ENCODE measurements around the gene SLC2A6. TPM values are rescaled to one million over a fixed set of nuclear protein-coding genes. Genes with fewer than 3 reads are reported as not detected.
A peak's percentile ranks its signal among the peaks of the same experiment; 100 is the strongest.

Gene SLC2A6
- total and polyA plus RNA-seq, 2 of the 8 experiments (the other 6 are each of a cell fraction or from before 2014, with no cell fraction given): 16.6 to 17.8 TPM

DNA sequence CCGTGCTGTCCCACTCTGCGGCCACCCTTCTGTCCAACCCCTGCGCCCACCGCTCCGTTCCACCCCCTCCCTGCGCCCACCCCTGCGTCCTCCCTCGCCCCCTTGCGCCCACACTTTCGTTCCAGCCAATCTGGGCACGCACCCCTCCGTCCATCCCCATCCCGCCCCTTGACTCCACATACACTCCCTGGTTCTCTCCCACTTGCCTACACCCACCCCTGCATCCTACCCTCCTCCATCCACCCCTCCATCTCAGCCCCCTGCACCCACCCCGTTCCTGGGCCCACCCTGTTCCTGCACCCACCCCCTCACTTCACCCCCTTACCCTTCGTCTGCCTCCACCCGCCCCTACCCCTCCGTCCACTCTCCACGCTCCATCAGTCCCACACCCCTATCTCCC, 49.7 kb downstream of the SLC2A6 start:
- Histone ChIP-seq H3K18ac (ENCODE audit: extremely low read depth, low read length) (no peak overlapping the region), H3K27me3 (replicated peaks in 1 of 4; ENCODE audit: control insufficient read depth in 3 of 4, extremely low read depth in 1 of 4, insufficient read depth in 3 of 4, low read length in 3 of 4) (peaks cover 0 to 11% (median 4%) of the 10 kb centered on the region in 4 experiments; a peak in 5 of 7 replicates), H3K23ac (ENCODE audit: insufficient read length) (no peak overlapping the region), H3K4me3 (ENCODE audit: extremely low read depth in 1 of 4, insufficient read depth in 2 of 4, low read depth in 3 of 4, low read length in 4 of 4) (peak overlapping the region; percentile 39 to 65 (median 44); a peak in 5 of 8 replicates), H2AK5ac (ENCODE audit: low read depth, low read length) (no peak overlapping the region), H4K91ac (replicated peaks; ENCODE audit: insufficient read length, low read length) (peak overlapping the region; percentile 81), H2BK5ac (ENCODE audit: low read depth, low read length) (0 out of 2 replicates have a peak overlapping the region, but pooled peaks have one; percentile 35), H3K79me1 (ENCODE audit: low read depth, low read length) (no peaks in the 10 kb centered on the region), H2BK20ac (ENCODE audit: low read length) (no peak overlapping the region), H3K4me1 (replicated peaks in 1 of 4; ENCODE audit: control insufficient read depth in 3 of 4, insufficient read depth in 4 of 4, low read length in 3 of 4) (peaks cover 0 to 4% (median under 1%) of the 10 kb centered on the region in 4 experiments; a peak in 3 of 7 replicates), H3K9me3 (ENCODE audit: insufficient read depth in 2 of 2, low read depth in 1 of 2, low read length in 1 of 2) (no peaks in the 10 kb centered on the region), H4K8ac (ENCODE audit: extremely low read depth, insufficient read depth, low read length) (no peak overlapping the region; the same call in 1 of the 2 replicates), H4K5ac (ENCODE audit: insufficient read length, low read depth, low read length) (no peak overlapping the region), H3K36me3 (ENCODE audit: control insufficient read depth in 2 of 4, insufficient read depth in 4 of 4, low read length in 3 of 4) (no peaks in the 10 kb centered on the region), H4K20me1 (replicated peaks in 1 of 2; ENCODE audit: control insufficient read depth in 1 of 2, insufficient read depth in 2 of 2, low read length in 2 of 2) (no peaks in the 10 kb centered on the region), H3K27ac (ENCODE audit: low read depth, low read length) (no peak overlapping the region), H2BK12ac (ENCODE audit: low read depth, low read length) (no peak overlapping the region), H3K56ac (replicated peaks; ENCODE audit: insufficient read length, low read depth, low read length) (no peak overlapping the region), H2BK120ac (replicated peaks; ENCODE audit: low read depth, low read length) (no peak overlapping the region), H3K14ac (ENCODE audit: insufficient read length) (no peak overlapping the region), H3K4ac (replicated peaks; ENCODE audit: insufficient read length, low read depth, low read length) (no peak overlapping the region), H2BK15ac (ENCODE audit: low read length) (no peak overlapping the region), H3K23me2 (ENCODE audit: low read depth, low read length) (peaks cover 7% of the 10 kb centered on the region; the same call in 1 of the 2 replicates), H3K4me2 (ENCODE audit: insufficient read depth in 1 of 2, low read depth in 2 of 2, low read length in 2 of 2) (peak overlapping the region; percentile 72 to 90; a peak in 3 of 4 replicates), H2AFZ (ENCODE audit: low read length) (no peak overlapping the region), H3K9ac (replicated peaks in 1 of 4; ENCODE audit: extremely low read depth in 1 of 4, low read depth in 3 of 4, low read length in 3 of 4) (no peak overlapping the region), H3K79me2 (ENCODE audit: control insufficient read depth in 1 of 2, insufficient read depth in 2 of 2, low read length in 2 of 2) (no peaks in the 10 kb centered on the region)
- ChIA-PET CTCF (ENCODE audit: partially characterized antibody) (no interaction called here), POLR2A (ENCODE audit: partially characterized antibody) (interaction anchor here (1.8 to 1.9 kb wide), 2 partner anchors 11 to 30 kb away, joined by 10 to 19 read pairs; partner anchors contain the start of genes CACFD1 and REXO4)
- TF ChIP-seq KDM4A (IDR thresholded peaks at IDR 0.05; ENCODE audit: low read depth, low read length, severe bottlenecking) (peak; percentile 17), POLR2AphosphoS5 (IDR thresholded peaks at IDR 0.05; ENCODE audit: low read depth, low read length) (no peak)
- DNase-seq (ENCODE audit: low read depth in 1 of 2, low spot score in 2 of 2) (peak in 1 of 2 experiments; percentile 66), FAIRE-seq (no peak)
- WGBS, 2 experiments (ENCODE audit: extremely low coverage in 1 of 2, insufficient coverage in 1 of 2, insufficient read length in 1 of 2, insufficient replicate concordance in 2 of 2, low coverage in 1 of 2, low lambda C conversion rate in 2 of 2, missing lambda C conversion rate in 1 of 2): 8% methylated on average over 2 of the region's 18 CpGs; no CpG with 5 or more reads in 1 of the 2 experiments
